GM20431 (cell line): ENCODE results near the gene PPP2R5B.

Experiments
- in situ Hi-C: fragments of 300-500 bp; cut with MseI, MboI; formaldehyde crosslinking; loops from one replicate; pipeline ENCODE4 v1.15.0; 2020; ENCODE audit warnings: low sequenced_read_pairs; ENCODE audit not compliant: unreplicated experiment

The PPP2R5B gene

DNA sequence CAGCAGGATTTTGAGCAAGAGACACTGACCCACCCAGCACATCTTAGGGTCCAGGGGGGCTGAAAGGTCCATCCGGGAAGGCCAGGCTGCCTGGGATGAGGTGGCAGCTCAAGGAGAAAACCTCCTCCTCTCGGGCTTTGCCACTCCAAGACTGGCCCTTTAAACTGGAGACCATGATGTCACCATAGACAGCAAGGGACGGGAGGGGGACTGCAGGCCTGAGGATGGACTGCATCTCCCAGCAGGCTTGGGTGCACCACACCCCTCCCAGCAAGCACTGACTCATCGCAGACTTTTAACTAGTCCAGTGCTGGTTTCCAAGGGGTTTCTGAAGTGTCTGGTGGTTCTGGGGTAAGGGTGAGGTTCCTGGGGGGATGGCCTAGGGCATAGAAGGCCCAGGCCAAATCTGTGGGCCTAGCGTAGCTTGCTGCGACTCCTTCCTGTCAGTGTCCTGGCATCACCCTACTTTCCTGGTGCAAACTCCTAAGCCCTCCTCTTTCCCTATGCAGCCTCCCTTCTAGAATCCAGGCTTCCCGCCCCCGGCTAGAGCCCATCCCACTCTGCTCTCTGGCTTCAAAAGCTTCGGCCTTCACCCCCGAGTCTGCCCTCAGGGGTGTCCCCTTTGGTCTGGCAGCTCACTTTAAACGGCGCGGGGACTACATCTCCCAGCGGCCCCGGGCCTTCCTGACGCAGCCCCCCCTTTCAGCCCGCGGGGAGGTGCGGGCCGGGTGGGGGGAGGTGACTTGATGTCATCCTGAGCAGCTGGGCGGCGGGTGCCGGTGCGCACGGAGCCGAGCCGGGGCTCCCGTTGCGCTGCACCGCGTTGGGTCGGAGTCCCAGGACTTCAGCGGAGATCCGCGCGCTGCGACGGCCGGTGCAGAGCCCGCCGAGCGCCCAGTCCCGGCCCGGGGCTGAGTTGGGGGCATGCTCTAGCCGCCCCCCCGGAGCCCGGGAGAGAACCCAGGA is at the start of gene PPP2R5B:
PPP2R5B (plus strand) TSS at position 746 of the 966 bp plus-strand sequence. CDS start 1,046 bp downstream, outside the sequence.
- in situ Hi-C loops = no loop called here

DNA sequence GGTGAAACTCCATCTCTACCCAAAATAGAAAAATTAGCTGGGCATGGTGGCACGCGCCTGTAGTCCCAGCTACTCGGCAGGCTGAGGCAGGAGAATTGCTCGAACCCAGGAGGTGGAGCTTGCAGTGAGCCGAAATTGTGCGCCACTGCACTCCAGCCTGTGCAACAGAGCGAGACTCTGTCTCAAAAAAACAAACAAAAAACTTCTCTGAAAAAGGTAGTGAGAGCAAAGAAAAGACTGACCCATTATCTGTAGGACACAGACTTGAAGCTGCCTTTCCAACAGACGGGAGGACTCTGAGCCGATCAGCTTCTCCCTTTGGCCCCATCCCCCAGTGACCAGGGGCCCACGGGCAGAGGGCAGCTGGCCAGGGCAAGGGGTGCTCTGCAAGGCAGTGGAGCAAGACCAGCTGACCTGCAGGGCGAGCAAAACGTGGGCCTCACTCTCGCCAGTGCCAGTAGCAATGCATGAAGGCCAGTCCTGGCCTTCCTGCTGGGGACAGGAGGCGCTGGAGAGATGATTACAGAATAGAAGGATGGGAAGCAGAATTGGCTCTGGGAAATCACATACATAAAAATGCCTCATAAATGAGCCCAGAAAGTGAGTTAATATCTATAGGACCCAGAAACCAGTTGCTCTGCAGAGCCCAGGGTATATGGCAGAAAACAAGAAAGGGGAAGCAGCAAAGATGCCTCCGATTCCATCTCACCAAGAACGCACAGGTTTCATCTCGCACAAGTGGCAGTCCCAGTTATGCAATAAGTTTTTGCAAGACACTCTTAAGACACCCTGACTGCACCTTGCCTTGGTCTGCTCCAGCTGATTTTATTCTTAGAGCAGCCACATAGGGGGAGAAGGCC is 48.9 kb upstream of the PPP2R5B start:
- in situ Hi-C loops = no loop called here

DNA sequence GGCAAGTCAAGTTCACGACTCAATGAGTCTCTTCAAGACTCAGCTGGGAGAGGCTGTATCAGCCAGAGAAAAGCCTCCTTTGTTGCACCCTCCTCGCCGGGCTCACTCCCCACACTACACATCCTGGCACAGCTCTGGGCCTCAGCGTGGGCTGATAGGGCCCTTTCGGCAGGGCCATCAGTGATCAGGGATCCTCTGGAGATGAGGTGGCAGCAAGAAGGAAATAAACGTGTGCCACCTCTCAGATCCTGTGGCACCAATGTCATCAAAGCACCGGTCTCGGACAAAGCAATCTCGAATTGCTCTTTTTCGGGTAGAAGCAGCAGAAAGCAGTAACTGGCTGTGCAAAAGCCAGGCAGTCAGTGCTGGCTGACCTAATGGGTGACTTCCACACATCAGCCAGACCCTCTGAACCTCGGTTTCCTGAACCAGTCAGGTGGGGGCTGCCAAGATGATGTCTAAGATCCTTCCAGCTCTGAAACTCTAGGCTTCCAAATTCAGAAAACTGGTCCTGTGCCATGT is 48.2 kb upstream of the PPP2R5B start:
- in situ Hi-C loops = no loop called here

DNA sequence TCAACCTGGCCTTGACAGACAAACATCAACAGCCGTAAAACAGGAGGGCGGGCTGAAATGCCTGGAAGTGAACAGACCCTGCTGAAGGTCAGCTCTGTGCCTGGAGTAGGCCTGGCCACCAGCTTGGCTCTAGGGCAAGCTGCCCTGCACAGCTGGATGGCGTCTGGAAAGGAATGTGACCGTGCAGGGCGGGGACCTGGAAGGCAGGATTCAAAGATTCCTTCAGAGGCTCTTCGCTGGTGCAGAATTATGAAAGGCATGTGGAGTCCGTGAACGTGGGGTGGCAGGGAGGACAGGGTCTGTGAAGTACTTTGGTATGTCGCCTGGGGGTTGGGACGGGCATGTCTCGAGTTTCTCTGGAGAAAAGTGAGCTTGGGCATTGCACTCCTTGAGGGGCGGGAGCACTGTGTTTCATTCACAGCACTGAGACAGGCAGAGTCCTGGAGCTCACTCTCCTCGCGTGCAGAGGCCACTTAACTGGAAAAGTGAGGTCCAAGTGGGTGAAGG is 47.6 kb upstream of the PPP2R5B start:
- in situ Hi-C loops = no loop called here

DNA sequence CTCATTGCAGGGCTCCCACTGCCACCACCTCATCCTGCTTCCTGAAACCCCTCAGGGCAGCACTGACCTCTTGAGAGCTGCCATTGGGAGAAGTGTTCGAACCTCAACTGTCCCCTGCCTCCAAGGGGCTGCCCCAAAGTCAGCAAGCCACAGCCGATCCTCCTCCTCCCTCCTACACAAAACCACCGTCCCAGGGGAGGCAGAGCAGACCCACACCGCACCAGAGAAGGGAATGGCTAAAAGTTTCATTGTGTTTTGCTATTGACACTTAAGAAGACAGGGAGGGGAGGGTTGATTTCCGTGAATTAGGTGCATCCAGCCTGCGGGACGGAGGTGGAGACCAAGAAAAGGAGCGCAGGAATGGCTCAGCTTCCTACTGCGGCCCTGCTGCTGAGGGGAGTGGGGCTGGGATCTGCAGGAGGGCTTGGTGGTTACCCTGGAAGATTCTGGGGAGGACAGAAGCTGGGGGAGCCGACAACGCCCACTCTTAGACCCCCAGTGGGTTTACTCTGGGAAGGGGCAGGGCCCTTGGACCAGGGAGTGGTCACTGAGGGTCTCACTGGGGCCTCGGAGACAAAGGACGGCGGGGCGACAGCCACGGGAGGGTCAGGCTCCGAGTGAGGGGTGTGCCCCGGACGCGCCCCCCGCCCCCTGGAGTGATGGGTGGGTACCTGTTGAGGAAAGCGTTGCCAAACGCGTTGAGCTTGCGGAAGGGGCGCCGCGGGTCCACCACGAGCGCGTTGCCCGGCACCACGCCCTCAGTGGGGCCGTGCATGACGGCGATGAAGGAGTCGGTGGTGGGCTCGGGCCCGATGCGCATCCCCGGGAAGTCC is 46.9 kb upstream of the PPP2R5B start:
- in situ Hi-C loops = no loop called here

DNA sequence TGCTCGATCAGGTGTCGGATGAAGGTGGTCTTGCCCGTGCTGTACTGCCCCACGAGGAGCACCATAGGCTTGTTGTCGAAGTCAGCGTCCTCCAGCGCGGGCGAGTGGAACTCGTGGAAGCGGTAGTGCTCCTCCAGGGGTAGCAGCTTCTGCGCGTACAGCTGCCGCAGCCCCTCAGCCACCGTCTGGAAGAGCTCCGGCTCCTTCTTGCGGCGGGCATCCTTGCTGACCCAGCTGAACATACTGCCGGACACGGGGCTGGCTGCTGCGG is 46.3 kb upstream of the PPP2R5B start:
- in situ Hi-C loops = no loop called here

DNA sequence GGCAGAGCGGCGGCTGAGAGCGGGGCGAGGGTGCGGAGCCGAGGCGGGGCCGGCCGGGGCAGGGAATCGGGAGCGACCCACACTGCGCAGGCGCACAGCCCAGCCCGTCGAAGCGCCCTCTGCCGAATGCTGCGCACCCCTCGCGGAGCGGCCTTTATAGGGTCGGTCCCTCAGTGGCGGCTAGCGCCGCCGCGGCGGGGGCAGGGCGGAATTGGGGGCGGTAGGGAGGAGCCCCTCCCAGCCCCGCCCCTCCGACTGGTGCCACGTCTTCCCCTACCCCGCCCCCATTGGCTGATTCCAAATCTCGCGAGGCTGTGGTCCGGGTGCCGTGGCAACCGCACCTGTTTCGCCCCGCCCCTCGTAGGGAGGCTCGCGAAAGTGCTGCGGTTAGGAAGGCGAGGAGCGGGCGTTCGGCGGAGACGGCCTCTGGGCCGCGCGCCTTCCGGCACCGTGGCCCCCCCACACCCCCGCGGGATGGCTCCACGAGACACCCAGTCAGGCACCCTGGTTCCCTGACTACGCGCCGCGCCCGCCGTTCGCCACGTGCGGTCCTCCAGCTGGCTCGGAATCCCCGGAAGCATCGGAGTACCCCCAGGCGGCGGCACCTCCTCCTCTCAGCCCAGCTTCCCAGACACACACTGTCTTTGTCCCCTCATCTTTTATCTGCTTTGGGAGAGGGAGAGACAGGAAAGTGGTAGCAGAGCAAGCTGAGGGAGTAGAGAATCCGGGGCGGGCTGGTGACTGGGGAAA is 45.8 kb upstream of the PPP2R5B start, which contains the start of gene EHD1:
EHD1 (minus strand) TSS at position 128 of the 750 bp plus-strand sequence. CDS start 157 bp downstream, outside the sequence.
- in situ Hi-C loops = no loop called here

DNA sequence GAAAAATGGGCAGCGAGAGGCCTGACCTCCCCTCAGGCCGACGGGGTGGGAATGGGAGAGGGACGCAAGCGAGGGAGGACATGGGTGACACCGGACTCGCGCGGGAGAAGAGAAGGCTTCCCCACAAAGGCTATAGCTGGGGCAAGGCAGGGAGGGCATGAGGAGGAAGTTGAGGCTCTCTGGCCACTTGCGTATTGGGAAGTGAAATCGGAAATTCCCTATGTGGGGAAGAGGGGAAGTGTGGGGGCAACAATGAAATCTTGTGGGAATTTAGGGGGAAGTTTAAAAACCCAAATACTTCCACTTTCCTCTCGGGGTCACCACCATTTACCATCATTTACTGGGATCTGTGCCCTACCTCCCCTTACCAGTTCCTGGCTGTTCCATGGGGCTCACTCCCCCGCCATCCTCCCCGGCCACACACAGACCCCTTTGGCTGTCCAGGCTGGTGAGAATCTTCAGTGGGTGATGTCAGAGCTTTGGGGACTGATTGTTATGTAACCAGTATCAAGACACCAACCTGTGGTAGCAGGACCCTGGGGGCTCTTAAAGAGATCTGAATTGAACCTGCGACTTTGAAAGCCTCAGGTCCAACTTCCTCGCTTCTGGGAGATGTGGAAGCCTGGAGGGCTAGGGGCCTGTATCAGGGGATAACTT is 45.1 kb upstream of the PPP2R5B start:
- in situ Hi-C loops = no loop called here

DNA sequence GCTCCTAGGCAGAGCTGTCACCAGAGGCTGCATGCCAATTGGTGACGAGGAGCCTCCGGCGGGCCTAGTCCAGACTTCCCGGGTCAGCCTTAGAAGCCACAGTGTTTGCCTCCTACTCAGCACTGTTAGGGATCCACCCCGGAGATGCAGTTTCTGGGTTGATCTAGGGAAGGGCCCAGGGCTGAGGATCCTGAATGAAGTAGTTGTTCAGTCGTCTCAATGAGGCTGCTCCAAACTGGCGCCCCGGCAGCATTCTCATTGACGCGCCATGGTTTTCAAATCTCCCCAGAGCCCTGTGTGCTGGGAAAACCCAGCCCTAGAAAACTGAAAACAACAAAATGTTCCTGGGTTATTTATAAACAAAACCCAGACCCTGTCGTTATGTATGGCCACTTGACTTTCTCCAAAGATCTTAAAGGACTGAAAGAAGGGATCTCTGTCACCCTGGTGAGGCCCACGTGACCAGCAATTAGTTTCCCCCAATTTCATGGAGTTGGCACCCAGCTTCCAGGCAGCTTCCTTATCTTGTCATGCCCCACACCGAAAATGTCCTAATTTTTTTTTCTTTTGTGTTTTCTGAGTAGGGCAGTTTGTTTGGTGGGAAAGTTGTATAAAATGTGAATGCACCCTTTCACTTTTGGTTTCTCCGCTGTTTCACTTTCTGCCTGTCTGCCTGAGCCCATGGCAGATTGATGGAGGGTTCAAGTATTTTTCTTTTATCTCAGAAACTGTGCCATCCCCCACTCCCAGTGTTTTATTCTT is 44.1 kb upstream of the PPP2R5B start:
- in situ Hi-C loops = no loop called here

DNA sequence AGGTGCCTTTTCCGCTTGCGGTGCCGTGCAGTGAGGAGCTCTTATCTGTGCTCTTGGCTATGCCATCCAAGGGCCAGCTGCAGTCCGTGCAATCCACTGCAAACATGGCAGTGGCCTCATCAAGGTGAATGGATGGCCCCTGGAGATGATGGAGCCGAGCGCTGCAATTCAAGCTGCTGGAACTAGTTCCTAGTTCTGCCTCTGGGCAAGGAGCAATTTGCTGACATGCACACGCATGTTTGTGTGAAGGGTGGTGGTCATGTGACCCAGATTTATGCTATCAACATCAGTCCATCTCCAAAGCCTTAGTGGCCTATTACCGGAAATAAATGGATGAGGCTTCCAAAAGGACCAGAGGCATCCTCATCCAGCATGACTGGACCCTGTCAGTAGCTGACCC is 43.0 kb upstream of the PPP2R5B start:
- in situ Hi-C loops = no loop called here

DNA sequence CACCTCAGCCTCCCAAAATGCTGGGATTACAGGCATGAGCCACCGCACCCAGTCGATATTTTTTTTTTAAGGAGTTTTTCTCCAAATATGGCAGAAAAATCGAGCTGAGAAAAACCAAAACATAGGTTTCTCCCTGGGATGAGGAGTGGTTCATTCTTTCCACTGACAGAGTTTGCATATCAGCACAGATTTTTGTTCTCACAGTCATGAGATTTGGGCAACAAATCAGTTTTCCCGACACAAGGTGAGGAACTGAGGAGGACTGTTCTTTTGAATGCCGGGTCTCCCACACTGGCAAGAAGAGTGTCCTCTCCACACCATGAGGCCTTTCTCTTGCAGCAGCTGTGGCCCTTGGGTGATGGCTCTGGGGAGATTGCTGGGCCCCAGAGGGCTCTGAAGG is 42.2 kb upstream of the PPP2R5B start:
- in situ Hi-C loops = no loop called here

DNA sequence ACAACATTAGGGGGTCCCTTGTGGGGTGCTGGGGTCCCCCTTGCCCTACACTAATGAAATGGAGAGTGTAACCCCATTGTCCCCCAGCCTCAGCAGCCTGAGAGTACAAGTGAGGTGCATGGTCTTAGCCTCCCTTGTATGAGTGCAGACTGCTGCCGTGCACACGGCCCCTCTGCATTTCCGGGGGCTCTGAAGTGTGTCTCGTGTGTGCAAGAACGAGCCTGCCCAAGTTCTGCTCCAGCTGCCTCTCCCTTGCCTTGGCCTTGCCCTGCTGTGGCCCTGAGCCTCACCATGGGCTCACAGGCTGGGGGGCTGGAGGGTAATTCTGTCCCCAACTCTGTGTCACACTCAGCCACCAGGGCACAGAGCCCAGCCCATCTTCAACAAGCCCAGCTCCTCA is 40.9 kb upstream of the PPP2R5B start:
- in situ Hi-C loops = no loop called here

DNA sequence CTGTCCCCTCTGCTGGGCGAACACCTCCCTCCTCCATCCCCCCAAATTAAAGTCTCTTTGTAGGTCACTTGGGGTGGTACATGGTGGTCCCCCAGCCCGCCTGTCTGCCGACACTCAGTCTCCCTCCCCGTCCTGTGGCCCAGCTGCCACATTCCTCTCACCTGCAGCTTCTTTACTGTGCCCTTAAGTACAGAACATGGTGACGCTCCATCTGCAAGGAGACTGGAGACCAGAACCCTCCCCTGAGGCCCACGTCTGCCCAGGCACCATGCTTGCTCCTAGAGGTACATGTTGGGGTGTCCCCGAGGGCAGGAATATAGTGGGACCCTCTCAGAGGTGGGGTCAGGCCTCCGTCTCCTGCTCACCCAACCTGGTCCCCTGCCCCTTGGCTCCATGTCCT is 40.5 kb upstream of the PPP2R5B start:
- in situ Hi-C loops = no loop called here

DNA sequence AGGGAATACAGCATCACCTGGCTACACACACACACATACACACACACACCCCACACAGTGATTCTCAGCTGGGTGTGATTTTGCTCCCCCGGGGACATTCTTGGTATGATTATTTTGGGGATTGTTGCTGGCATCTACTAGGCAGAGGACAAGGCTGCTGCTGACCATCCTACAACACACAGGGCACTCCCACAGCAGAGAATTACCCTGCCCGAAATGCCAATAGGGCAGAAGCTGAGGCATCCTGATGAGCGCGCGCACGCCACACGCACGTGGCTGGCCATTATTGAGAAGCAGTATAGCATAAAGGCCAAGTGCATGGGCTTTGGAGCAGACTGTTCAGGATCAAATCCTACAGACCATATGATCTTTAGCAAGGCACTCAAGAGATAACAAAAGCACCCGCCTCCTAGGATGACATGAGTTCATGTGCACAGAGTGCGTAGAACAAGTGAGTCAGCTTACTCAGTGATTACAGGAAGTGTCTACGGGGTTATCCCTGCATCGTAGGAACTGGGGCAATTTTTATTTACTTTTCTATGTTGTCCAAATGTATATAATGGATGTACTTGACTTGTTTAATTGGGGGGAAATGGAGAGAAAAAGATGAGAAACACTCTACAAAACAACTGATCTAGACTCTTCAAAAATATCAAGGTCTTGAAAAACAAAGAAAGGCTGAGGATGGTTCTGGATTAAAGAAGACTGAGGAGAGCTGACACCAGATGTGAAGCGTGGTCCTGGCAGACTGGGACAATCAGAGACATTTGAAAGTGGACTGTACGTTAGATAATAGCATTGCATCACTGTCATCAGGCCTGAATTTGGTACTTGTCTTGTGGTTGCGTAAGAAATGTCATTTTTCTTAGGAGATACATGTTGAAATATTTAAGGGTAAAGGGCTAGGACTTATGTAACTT is 38.9 kb upstream of the PPP2R5B start:
- in situ Hi-C loops = no loop called here

DNA sequence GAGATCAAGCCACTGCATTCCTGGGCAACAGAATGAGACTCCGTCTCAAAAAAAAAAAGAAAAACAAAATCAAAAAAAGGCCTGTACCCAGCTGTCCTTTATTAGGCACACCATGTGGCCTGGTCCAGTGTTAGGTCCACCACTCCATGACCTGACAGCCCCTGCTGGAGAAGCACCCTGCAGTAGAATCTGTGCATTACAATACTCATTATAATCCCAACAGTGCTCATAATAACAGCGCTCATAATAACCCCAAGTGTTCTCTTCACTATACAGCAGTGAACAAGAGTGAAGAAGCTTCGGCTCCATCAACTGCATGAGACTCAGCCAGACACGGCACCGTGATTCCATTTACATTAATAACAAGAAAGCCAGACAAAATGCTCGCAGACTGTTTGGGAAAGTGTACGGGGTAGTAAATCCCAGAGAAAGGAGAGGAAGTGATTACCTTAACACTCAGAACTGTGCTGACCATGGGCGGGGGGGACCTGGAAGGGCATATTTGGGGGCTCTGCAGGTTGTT is 37.2 kb upstream of the PPP2R5B start:
- in situ Hi-C loops = no loop called here

DNA sequence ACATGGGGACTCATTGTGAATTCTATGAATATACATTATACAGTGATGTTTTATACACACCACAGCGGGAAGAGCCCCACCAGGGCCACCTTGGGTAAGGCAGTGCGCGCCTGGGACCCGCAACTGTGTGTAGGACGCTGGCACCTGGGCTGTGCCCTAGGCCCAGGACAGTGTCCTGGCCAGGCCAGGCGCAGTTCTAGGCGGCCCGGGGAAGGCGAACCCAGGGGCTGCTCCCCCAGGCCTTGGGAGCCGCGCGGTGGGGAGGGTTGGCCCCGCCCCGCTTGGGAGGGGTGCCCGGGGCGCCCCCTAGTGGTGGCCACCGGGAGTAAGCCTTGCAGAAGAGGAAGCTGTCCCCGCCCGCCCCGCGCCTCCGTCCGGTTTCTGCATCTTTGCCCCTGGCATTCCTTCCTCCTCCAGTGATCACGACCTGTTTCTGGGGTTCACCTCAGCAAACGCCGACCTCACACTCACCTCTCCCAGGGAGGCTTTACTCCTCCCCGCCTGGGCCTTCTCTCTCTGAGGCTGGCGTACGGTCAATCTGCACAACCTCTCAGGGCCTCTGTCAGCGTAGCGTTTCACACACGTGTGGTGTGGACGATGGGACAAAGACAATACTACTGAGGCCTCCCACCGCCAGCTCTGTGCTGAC is 36.6 kb upstream of the PPP2R5B start:
- in situ Hi-C loops = no loop called here
